AG04449 (cell line): Measurements from ENCODE around the gene TOPBP1.
A peak's percentile ranks its signal among the peaks of the same experiment; 100 is the strongest.

ENCODE experiments used
- CTCF ChIA-PET: fragments of 350-600 bp; formaldehyde crosslinking; extraction: SDS; loops from one replicate; lab custom pipeline; 2021; ENCODE audit warnings: antibody characterized with exemption; lab: Yijun Ruan, JAX
- POLR2A ChIA-PET: fragments of 400-600, 350-600 bp; formaldehyde crosslinking; extraction: SDS; loops from one replicate; lab custom pipeline; 2020; ENCODE audit warnings: antibody characterized with exemption, inconsistent platforms; lab: Yijun Ruan, JAX
- DNase-seq: peaks from one replicate; pipeline ENCODE4 v3.0.0-alpha.2; 2010; ENCODE audit warnings: low read depth, low spot score
- H3K4me3 ChIP-seq: 2 replicates; pipeline ENCODE4 v1.5.1; 2011; ENCODE audit warnings: low read depth, mild to moderate bottlenecking, control low read depth, low read length
- TF ChIP-seq, protein P1 (sequence below): IDR thresholded peaks from one replicate; pipeline ENCODE4 v1.5.1; 2011; ENCODE audit warnings: mild to moderate bottlenecking, moderate library complexity, low read length, control low read depth, inconsistent platforms; ENCODE audit not compliant: insufficient read depth; ENCODE audit errors: missing control alignments

TOPBP1 gene

DNA sequence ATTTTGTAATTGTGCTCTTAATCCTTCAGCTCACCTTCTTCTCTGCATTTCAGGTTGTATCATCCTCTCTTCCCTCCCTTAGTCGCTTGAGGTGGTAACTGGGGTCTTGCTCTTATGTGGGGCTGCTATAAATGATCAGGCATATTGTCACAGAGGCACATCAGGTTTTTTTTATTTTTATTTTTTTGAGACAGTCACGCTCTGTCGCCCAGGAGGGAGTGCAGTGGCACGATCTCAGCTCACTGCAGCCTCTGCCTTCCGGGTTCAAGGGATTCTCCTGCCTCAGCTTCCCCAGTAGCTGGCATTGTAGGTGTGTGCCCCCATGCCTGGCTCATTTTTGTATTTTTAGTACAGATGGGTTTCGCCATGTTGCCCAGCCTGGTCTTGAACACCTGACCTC, 78.3 kb downstream of the TOPBP1 start:
- ChIA-PET POLR2A (no interaction called here), CTCF (no interaction called here)
- TF ChIP-seq, protein P1, sequence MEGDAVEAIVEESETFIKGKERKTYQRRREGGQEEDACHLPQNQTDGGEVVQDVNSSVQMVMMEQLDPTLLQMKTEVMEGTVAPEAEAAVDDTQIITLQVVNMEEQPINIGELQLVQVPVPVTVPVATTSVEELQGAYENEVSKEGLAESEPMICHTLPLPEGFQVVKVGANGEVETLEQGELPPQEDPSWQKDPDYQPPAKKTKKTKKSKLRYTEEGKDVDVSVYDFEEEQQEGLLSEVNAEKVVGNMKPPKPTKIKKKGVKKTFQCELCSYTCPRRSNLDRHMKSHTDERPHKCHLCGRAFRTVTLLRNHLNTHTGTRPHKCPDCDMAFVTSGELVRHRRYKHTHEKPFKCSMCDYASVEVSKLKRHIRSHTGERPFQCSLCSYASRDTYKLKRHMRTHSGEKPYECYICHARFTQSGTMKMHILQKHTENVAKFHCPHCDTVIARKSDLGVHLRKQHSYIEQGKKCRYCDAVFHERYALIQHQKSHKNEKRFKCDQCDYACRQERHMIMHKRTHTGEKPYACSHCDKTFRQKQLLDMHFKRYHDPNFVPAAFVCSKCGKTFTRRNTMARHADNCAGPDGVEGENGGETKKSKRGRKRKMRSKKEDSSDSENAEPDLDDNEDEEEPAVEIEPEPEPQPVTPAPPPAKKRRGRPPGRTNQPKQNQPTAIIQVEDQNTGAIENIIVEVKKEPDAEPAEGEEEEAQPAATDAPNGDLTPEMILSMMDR: no peak
- DNase-seq: no peak
- H3K4me3 ChIP-seq: no peak overlapping the region

DNA sequence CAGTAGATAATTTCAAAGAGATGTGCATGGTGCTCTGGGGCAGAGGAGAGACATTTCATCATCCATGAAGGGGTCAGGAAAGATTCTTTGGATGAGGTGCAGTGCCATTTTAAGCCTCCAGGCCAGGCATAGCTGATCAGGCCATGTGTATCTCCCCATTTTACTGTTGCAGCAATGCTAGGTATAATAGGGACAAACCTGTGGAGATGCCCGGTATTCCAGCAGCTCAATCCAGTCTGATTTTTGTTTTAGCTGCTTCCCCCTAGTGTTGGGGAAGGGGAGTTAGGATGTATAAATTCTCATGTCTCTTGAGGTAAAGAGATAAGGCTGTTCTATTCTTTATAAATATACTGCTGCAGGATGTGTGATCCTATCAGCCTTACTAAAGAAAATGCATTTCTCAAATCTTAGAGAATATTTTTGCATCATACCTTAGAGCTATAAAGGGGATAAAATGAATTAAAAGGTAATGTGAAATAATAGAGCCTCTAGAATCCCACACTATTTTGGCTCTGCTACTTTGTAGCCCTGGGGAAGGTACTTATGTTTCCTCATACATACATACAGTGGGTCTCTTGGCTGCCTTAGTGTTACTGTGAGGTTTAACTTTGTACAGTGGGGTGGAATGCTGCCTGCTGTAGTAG, 83.1 kb downstream of the TOPBP1 start:
- H3K4me3 ChIP-seq: no peak overlapping the region
- no peak for DNase-seq
- ChIA-PET CTCF (interaction anchor here (0.8 to 3.8 kb wide), 24 partner anchors 8 to 852 kb away, joined by 3 to 48 read pairs (median 5); no protein-coding TSS in a partner anchor), POLR2A (no interaction called here)
- TF ChIP-seq, protein P1: peak; percentile 42

DNA sequence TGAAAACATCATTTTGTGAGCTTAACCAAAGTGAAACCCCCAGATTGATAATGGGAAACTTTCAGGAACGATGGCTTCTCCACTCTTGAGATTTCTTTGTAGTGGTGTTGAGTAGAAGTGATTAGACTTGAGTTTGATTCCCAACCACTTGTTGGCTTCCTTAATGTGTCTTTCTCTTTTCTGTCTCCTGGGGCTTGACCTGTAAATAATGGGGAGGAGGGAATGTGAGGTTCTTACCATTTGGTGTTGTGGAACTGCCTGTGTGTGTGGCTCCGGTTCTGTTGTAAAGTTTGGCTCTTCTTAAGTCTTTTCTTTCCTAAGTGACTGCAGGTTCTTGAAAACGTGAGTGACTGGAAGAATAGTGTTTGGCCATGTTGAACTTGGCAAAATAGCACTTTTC, 85.6 kb downstream of the TOPBP1 start:
- CTCF ChIA-PET: interaction anchor here (1.3 to 1.9 kb wide), 5 partner anchors 75 to 850 kb away, joined by 3 to 9 read pairs (median 4); no protein-coding TSS in a partner anchor
- POLR2A ChIA-PET: interaction anchor here (0.7 kb wide), 1 partner anchor 87 kb away, joined by 3 read pairs; no protein-coding TSS in a partner anchor
- TF ChIP-seq, protein P1: no peak
- H3K4me3 ChIP-seq: peak overlapping the region; percentile 83
- no peak for DNase-seq

DNA sequence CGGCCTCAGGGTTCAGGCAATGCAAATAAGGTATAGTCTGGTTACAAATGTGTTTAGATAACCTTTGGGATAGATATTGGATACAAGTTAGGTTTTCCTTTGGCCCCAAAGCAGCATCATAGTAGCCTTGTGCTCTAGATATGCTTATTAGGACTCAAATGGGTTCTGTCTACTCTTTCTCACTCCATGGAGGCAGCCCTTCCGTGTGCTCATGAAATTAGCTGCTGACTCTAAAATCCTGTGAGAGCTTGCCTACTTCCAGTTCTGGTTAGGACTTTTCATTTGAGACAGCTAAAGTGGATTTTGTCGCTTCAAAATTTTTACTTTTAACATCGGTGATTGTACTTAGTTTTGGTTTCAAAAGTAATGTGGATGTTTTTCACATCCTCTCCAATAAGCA, 86.7 kb downstream of the TOPBP1 start:
- DNase-seq: no peak
- CTCF ChIA-PET: interaction anchor here (0.8 to 1.9 kb wide), 10 partner anchors 14 to 849 kb away, joined by 3 to 9 read pairs (median 4); no protein-coding TSS in a partner anchor
- H3K4me3 ChIP-seq: peak overlapping the region; percentile 83
- POLR2A ChIA-PET: interaction anchor here (0.6 to 2.3 kb wide), 3 partner anchors 13 to 138 kb away, joined by 3 to 6 read pairs (median 3); no protein-coding TSS in a partner anchor
- TF ChIP-seq, protein P1: no peak

DNA sequence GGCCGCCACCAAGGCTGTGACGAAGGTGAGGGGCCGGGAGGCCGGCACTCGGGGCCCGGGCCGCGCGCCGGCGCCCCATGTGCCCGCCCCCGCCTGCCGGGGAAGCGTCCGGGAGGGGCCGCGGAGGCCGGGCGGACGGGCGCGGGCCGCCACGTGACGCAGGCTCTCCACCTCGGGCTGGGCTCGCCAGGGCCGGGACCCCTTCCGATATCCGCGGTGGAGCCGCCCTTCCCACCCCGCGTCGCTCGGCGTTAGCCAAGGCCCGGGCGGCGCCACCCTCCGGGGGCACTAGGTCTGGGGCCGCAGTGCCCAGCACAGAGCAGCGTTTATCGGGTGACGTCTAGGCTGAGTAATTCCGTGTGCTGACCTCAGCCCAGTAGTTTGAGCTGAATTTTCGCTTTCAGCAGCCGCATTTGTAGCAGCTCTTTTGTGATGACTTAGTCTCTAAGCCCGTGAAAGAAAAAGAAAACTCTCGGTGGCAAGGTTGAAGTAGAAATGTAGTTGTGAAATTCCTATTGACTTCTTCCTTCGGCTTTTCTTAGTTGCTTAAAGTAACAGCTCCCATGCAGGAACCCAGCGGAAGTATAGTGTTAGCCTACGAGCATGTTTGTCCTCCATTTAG, 87.4 kb downstream of the TOPBP1 start:
- ChIA-PET CTCF (interaction anchor here (0.8 to 1.9 kb wide), 9 partner anchors 15 to 129 kb away, joined by 3 to 9 read pairs (median 3); no protein-coding TSS in a partner anchor), POLR2A (interaction anchor here (0.6 to 2.3 kb wide), 6 partner anchors 10 to 137 kb away, joined by 3 to 8 read pairs (median 6); no protein-coding TSS in a partner anchor)
- no peak for DNase-seq
- TF ChIP-seq, protein P1: peak; percentile 4
- peak overlapping the region; percentile 83 for H3K4me3 ChIP-seq
